Measurements from ENCODE around the gene MMP2.

DNA sequence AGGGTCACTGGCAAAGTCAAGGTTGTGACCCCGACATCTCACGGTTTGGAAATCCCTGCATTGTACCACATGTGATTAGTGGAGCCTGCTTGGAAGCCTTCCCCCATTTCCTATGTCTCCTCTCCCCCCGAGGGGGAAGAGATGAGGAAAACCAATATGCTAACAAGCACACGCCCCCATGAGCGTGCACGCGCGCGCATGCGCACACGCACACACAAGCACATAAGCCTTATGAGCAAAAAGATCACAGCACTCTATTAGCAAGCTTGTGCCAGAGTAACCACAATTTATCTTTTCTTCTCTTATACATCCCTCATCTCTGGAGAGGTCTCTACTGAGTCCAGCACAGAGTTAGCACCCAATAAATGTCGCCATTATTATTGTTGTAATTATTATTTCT, 31.8 kb upstream of the MMP2 start:
- TF ChIP-seq, protein P1, sequence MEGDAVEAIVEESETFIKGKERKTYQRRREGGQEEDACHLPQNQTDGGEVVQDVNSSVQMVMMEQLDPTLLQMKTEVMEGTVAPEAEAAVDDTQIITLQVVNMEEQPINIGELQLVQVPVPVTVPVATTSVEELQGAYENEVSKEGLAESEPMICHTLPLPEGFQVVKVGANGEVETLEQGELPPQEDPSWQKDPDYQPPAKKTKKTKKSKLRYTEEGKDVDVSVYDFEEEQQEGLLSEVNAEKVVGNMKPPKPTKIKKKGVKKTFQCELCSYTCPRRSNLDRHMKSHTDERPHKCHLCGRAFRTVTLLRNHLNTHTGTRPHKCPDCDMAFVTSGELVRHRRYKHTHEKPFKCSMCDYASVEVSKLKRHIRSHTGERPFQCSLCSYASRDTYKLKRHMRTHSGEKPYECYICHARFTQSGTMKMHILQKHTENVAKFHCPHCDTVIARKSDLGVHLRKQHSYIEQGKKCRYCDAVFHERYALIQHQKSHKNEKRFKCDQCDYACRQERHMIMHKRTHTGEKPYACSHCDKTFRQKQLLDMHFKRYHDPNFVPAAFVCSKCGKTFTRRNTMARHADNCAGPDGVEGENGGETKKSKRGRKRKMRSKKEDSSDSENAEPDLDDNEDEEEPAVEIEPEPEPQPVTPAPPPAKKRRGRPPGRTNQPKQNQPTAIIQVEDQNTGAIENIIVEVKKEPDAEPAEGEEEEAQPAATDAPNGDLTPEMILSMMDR (IDR thresholded peaks at IDR 0.05) = no peak
- TF ChIP-seq CBFB (CRISPR knock-in tag; IDR thresholded peaks at IDR 0.05; ENCODE audit: low read depth) (no peak), TEAD4 (CRISPR knock-in tag; IDR thresholded peaks at IDR 0.05) (no peak), CREB1 (CRISPR knock-in tag; IDR thresholded peaks at IDR 0.05) (no peak), FOXJ3 (CRISPR knock-in tag; IDR thresholded peaks at IDR 0.05; ENCODE audit: borderline replicate concordance) (no peak), CREM (CRISPR knock-in tag; IDR thresholded peaks at IDR 0.05) (no peak), NFE2L1 (CRISPR knock-in tag; IDR thresholded peaks at IDR 0.05) (no peak), ZNF416 (CRISPR knock-in tag; IDR thresholded peaks at IDR 0.05) (no peak), NR2C2 (CRISPR knock-in tag; IDR thresholded peaks at IDR 0.05) (no peak), ZNF138 (CRISPR knock-in tag; conservative IDR thresholded peaks at IDR 0.05) (no peak)
- TF ChIP-seq, protein P2, sequence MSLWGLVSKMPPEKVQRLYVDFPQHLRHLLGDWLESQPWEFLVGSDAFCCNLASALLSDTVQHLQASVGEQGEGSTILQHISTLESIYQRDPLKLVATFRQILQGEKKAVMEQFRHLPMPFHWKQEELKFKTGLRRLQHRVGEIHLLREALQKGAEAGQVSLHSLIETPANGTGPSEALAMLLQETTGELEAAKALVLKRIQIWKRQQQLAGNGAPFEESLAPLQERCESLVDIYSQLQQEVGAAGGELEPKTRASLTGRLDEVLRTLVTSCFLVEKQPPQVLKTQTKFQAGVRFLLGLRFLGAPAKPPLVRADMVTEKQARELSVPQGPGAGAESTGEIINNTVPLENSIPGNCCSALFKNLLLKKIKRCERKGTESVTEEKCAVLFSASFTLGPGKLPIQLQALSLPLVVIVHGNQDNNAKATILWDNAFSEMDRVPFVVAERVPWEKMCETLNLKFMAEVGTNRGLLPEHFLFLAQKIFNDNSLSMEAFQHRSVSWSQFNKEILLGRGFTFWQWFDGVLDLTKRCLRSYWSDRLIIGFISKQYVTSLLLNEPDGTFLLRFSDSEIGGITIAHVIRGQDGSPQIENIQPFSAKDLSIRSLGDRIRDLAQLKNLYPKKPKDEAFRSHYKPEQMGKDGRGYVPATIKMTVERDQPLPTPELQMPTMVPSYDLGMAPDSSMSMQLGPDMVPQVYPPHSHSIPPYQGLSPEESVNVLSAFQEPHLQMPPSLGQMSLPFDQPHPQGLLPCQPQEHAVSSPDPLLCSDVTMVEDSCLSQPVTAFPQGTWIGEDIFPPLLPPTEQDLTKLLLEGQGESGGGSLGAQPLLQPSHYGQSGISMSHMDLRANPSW (CRISPR knock-in tag; conservative IDR thresholded peaks at IDR 0.05; ENCODE audit: low read depth) = no peak
- TF ChIP-seq, protein P3, sequence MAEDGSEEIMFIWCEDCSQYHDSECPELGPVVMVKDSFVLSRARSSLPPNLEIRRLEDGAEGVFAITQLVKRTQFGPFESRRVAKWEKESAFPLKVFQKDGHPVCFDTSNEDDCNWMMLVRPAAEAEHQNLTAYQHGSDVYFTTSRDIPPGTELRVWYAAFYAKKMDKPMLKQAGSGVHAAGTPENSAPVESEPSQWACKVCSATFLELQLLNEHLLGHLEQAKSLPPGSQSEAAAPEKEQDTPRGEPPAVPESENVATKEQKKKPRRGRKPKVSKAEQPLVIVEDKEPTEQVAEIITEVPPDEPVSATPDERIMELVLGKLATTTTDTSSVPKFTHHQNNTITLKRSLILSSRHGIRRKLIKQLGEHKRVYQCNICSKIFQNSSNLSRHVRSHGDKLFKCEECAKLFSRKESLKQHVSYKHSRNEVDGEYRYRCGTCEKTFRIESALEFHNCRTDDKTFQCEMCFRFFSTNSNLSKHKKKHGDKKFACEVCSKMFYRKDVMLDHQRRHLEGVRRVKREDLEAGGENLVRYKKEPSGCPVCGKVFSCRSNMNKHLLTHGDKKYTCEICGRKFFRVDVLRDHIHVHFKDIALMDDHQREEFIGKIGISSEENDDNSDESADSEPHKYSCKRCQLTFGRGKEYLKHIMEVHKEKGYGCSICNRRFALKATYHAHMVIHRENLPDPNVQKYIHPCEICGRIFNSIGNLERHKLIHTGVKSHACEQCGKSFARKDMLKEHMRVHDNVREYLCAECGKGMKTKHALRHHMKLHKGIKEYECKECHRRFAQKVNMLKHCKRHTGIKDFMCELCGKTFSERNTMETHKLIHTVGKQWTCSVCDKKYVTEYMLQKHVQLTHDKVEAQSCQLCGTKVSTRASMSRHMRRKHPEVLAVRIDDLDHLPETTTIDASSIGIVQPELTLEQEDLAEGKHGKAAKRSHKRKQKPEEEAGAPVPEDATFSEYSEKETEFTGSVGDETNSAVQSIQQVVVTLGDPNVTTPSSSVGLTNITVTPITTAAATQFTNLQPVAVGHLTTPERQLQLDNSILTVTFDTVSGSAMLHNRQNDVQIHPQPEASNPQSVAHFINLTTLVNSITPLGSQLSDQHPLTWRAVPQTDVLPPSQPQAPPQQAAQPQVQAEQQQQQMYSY (CRISPR knock-in tag; IDR thresholded peaks at IDR 0.05) = no peak
- TF ChIP-seq, protein P4, sequence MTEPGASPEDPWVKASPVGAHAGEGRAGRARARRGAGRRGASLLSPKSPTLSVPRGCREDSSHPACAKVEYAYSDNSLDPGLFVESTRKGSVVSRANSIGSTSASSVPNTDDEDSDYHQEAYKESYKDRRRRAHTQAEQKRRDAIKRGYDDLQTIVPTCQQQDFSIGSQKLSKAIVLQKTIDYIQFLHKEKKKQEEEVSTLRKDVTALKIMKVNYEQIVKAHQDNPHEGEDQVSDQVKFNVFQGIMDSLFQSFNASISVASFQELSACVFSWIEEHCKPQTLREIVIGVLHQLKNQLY (CRISPR knock-in tag; IDR thresholded peaks at IDR 0.05) = no peak
- TF ChIP-seq, protein P5, sequence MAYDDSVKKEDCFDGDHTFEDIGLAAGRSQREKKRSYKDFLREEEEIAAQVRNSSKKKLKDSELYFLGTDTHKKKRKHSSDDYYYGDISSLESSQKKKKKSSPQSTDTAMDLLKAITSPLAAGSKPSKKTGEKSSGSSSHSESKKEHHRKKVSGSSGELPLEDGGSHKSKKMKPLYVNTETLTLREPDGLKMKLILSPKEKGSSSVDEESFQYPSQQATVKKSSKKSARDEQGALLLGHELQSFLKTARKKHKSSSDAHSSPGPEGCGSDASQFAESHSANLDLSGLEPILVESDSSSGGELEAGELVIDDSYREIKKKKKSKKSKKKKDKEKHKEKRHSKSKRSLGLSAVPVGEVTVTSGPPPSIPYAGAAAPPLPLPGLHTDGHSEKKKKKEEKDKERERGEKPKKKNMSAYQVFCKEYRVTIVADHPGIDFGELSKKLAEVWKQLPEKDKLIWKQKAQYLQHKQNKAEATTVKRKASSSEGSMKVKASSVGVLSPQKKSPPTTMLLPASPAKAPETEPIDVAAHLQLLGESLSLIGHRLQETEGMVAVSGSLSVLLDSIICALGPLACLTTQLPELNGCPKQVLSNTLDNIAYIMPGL (CRISPR knock-in tag; IDR thresholded peaks at IDR 0.05) = no peak

All from WTC11 (cell line).